HG02885 (cell line): ENCODE data around the gene ZDHHC23.

Source experiments
- ATAC-seq: cut with Tn5 transposase; IDR thresholded peaks from one replicate; pipeline ENCODE4 v1.9.1; 2021; ENCODE audit warnings: mild to moderate bottlenecking; ENCODE audit not compliant: unreplicated experiment, poor library complexity

The ZDHHC23 gene

GRCh38 chr3:113985541-113985940 is 37.7 kb downstream of the ZDHHC23 start:
- peak; percentile 76 for ATAC-seq

GRCh38 chr3:114005481-114005880 is 57.7 kb downstream of the ZDHHC23 start:
- peak; percentile 67 for ATAC-seq

GRCh38 chr3:114011059-114011797 is 63.4 kb downstream of the ZDHHC23 start:
- ATAC-seq = peak; percentile 83
